Motor neuron (in vitro differentiated cells): ENCODE results near the gene DAPK2. TPM values are rescaled to one million over a fixed set of nuclear protein-coding genes. Genes with fewer than 3 reads are reported as not detected.

Experiments used
- ATAC-seq, 8 experiments: fragments of 200-7000 bp; cut with Tn5 transposase; replicated peaks in 6 of 8; 2 replicates each; pipeline ENCODE4 v1.8.0; 2021; ENCODE audit warnings: mild to moderate bottlenecking in 8 of 8, moderate library complexity in 8 of 8
- H3K27ac ChIP-seq, 2 donors: fragments of 250-450 bp; sonication (Bioruptor Pico); 2 replicates each; pipeline ENCODE4 v1.9.0; 2021; ENCODE audit warnings: antibody characterized with exemption in 2 of 2, mild to moderate bottlenecking in 2 of 2, moderate library complexity in 1 of 2
- H3K4me1 ChIP-seq, 2 donors: fragments of 250-450 bp; sonication (Bioruptor Pico); replicated peaks in 1 of 2; 2 replicates each; pipeline ENCODE4 v1.6.1; 2021; ENCODE audit warnings: antibody characterized with exemption in 2 of 2, mild to moderate bottlenecking in 2 of 2, moderate library complexity in 1 of 2
- H3K4me3 ChIP-seq, 5 donors: fragments of 250-450 bp; sonication (Bioruptor Pico); 2 replicates each; pipeline ENCODE4 v1.9.0; 2021; ENCODE audit warnings: antibody characterized with exemption in 5 of 5, mild to moderate bottlenecking in 5 of 5, moderate library complexity in 4 of 5
- WGBS, 10 experiments: fragments of 450-650 bp; shearing (Covaris generic); methylation state at CpG; one replicate each; pipeline ENCODE4 v1.0.0; 2022; 5-methylcytosine and 5-hydroxymethylcytosine counted together
- in situ Hi-C, 9 experiments: fragments of 400-800 bp; cut with MboI; loops; one replicate each; pipeline ENCODE4 v1.15.0; 2021; ENCODE audit warnings: low sequenced_read_pairs in 9 of 9, low pct_unique_long_range_greater_than_20kb in 2 of 9; ENCODE audit not compliant: unreplicated experiment in 9 of 9
- total RNA-seq, 8 experiments: library from RNA; unstranded; fragments of 300-600 nt; gene quantifications; 2 replicates each; pipeline versions ENCODE4 v1.2.3 to v1.2.4, GENCODE V29; 2022

Gene DAPK2
- total RNA-seq, 8 experiments from 2014 or later, result 0.22 to 20.8 (median 1.5) TPM

- WGBS, 10 experiments, result 38 to 100% (median 90%) methylated on average over 2 to 5 of the region's 5 CpGs
- Histone ChIP-seq H3K4me1 (no peaks in the 10 kb centered on the region), H3K4me3 (no peak overlapping the region), H3K27ac (no peak overlapping the region)
- peak in 1 of 8 experiments; percentile 80 for ATAC-seq
- in situ Hi-C loops, result no loop called here
These were observed 112.8 kb downstream of the DAPK2 start for GRCh38 chr15:63933522-63933921.

DNA sequence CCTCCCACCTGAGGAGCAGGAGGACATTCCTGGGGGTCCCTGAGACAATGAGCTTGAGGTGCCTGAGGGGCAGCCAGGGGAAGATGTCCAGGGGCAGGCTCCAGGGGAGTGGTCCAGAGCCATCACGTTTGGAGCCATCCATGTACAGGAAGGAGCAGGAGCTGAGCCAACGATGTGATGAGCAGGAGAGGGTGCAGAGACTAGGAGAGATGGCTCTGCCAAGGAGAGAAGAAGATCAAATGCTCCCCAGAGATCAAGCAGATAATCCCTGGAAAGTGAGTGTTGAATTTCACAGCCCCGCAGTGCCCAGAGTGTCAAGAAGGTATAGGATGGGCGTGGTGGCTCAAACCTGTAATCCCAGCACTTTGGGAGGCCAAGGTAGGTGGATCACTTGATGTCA is 114.7 kb downstream of the DAPK2 start:
- no peaks in the 10 kb centered on the region for H3K4me1 ChIP-seq
- 67 to 100% (median 76%) methylated on average over 1 to 2 of the region's 4 CpGs; no CpG with 5 or more reads in 6 of the 10 experiments for WGBS, 10 experiments
- H3K4me3 ChIP-seq, result no peak overlapping the region
- in situ Hi-C loops, result no loop called here
- ATAC-seq, result no peak
- no peak overlapping the region for H3K27ac ChIP-seq

DNA sequence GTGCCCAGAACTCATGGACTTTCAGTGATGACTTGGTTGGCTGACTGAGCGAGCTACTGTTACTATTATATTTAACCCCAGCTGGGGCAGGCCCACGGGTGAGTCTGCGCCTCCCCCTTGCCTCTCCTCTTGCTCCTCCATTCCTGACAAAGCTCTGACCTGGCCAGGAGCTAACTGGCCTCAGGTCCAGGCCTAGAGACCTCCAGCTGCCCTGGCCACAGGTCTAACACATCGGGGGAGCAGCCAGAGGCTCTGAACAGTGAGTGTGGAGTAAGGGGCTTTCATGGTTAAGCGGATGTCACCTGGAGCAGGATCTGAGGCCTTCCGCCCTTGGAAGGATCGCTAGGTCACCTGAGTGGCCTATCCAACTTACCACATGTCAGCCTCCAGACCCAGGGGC is 116.3 kb downstream of the DAPK2 start:
- in situ Hi-C loops, result no loop called here
- no peak overlapping the region for H3K27ac ChIP-seq
- no peak overlapping the region for H3K4me3 ChIP-seq
- H3K4me1 ChIP-seq, result no peaks in the 10 kb centered on the region
- no peak for ATAC-seq
- 62 to 100% (median 86%) methylated on average over 1 to 4 of the region's 7 CpGs; no CpG with 5 or more reads in 4 of the 10 experiments for WGBS, 10 experiments

DNA sequence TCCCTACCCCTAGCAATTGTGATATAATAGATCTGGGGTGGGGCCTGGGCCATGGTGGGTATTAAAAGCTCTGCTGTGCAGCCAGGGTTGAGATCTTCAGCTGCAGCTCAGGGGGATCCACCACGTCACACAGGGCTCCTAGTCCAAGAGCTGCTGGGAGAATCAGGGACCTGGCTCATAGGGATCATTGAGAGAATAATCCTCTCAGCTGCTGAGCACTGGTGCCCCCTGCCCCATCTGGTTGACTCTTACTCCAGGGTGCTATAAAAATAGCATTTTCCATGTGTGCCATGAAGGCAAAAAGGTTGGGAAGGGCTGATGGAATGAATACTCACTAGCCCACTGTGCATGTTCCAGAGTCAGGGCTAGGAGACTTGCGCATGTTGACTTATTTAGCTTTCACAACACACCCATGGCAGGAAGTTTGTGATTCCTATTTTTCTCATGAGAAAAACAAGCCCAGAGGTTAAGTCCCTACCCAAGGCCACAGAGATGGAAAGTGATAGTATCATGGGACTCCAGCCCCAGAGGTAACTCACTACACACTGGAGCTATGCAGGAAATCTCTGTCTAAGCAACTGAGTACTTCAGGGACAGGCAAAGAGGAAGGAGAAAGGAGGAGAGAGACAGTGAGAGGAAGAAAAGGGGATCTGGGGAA is 118.0 kb downstream of the DAPK2 start:
- no peak overlapping the region for H3K4me3 ChIP-seq
- ATAC-seq, result peak in 3 of 8 experiments; percentile 90 to 93 (median 93)
- in situ Hi-C loops, result no loop called here
- H3K4me1 ChIP-seq, result peaks cover 1 to 8% of the 10 kb centered on the region in 2 donors
- H3K27ac ChIP-seq, result no peak overlapping the region
- 33 to 100% (median 85%) methylated on average over 1 to 2 of the region's 2 CpGs; no CpG with 5 or more reads in 4 of the 10 experiments for WGBS, 10 experiments

- ATAC-seq, result no peak
- Histone ChIP-seq H3K4me3 (no peak overlapping the region), H3K4me1 (peaks cover 12 to 29% of the 10 kb centered on the region in 2 donors), H3K27ac (no peak overlapping the region)
- 20 to 100% (median 83%) methylated on average over 1 to 5 of the region's 8 CpGs; no CpG with 5 or more reads in 2 of the 10 experiments for WGBS, 10 experiments
- in situ Hi-C loops, result no loop called here
These were observed 122.0 kb downstream of the DAPK2 start for GRCh38 chr15:63923993-63924950.

GRCh38 chr15:63922916-63923315 is 123.4 kb downstream of the DAPK2 start:
- in situ Hi-C loops, result no loop called here
- no peak for ATAC-seq
- H3K4me3 ChIP-seq, result no peak overlapping the region
- 65 to 100% (median 94%) methylated on average over 1 to 12 of the region's 16 CpGs; no CpG with 5 or more reads in 4 of the 10 experiments for WGBS, 10 experiments
- H3K4me1 ChIP-seq, result peaks cover 17 to 35% of the 10 kb centered on the region in 2 donors
- H3K27ac ChIP-seq, result peak overlapping the region; percentile 64 to 75

DNA sequence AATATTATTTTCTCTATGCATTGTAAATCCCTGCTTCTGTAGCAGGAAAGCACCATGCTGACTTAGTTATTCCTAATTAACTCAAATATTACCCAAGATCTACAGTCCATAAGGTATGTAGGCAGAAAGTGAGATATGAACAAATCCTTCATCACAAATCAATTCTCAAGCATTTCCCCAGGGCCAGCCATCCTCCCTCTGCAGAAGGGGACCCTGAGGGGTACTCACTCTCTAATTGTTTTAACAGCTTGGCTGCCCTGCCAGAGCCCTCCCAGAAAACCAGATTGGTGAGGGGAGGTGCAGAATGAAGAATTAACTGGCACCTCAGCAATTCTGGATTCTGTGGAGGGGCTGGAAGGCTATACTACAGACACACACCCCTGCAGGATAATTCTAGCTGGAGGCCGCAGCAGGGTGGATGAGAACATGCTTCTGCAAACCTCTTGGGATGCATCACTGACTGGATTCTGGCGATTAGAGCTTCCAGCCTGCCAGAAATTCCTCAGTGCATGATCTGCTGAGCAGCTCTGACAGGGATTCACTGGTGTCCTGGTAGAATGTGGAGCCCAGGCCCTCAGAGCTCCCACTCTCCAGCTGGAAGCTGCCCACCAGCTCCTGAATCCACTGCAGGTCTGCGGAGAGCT is 123.9 kb downstream of the DAPK2 start:
- WGBS, 10 experiments, result 0 to 100% (median 55%) methylated on average over 1 to 2 of the region's 3 CpGs; no CpG with 5 or more reads in 6 of the 10 experiments
- H3K4me3 ChIP-seq, result no peak overlapping the region
- in situ Hi-C loops, result no loop called here
- peaks cover 17 to 38% of the 10 kb centered on the region in 2 donors for H3K4me1 ChIP-seq
- ATAC-seq, result peak in 7 of 8 experiments; percentile 21 to 85 (median 77)
- peak overlapping the region; percentile 64 to 75 for H3K27ac ChIP-seq

DNA sequence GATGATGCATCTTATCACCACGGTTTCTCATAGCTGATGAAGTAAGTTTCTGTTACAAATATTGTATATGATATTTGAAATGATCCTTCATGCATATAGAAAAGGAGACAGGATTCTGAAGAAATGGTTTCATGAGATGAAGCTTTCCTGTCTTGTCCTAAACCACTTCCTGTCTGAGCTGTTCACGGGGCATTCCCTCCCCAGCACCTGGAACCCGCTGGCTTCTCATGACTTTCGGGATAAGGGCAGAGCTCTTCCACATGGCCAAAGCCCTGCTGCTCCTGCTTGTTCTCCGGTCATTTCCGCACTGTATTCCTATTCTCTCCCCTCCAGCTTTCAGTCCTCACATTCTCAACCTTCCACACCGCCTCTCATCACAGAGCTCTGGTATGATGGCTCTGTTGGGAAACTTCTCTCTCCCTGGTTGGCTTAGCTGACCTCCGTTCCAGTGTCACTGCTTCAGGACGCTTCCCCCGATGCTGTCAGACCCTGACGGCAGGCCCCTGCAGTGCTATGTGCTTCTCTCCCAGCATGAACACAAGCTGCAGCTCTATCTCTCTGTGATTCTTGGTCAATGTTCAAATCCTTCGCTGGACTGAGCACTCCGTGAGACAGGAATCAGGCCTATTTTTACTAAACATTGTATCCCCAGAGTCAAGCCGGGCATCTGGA is 125.6 kb downstream of the DAPK2 start:
- H3K4me3 ChIP-seq, result no peak overlapping the region
- no peak overlapping the region for H3K27ac ChIP-seq
- WGBS, 10 experiments, result 67 to 100% (median 85%) methylated on average over 1 to 10 of the region's 14 CpGs
- ATAC-seq, result no peak
- peaks cover 30 to 51% of the 10 kb centered on the region in 2 donors for H3K4me1 ChIP-seq
- in situ Hi-C loops, result no loop called here

GRCh38 chr15:63918901-63919348 is 127.4 kb downstream of the DAPK2 start:
- WGBS, 10 experiments, result 50 to 97% (median 89%) methylated on average over 1 to 7 of the region's 9 CpGs; no CpG with 5 or more reads in 2 of the 10 experiments
- in situ Hi-C loops, result no loop called here
- Histone ChIP-seq H3K4me3 (no peak overlapping the region), H3K4me1 (peaks cover 36 to 61% of the 10 kb centered on the region in 2 donors), H3K27ac (no peak overlapping the region)
- no peak for ATAC-seq

- H3K4me1 ChIP-seq, result peaks cover 41 to 61% of the 10 kb centered on the region in 2 donors
- 14 to 100% (median 60%) methylated on average over 1 to 2 of the region's 6 CpGs; no CpG with 5 or more reads in 5 of the 10 experiments for WGBS, 10 experiments
- peak overlapping the region in 1 of 2 donors; percentile 29 for H3K27ac ChIP-seq
- no peak overlapping the region for H3K4me3 ChIP-seq
- peak in 6 of 8 experiments; percentile 9 to 48 (median 32) for ATAC-seq
- in situ Hi-C loops, result no loop called here
These were observed 128.0 kb downstream of the DAPK2 start for GRCh38 chr15:63918317-63918672.

GRCh38 chr15:63917588-63918316 is 128.5 kb downstream of the DAPK2 start:
- no peak for ATAC-seq
- no peak overlapping the region for H3K4me3 ChIP-seq
- peak overlapping the region in 1 of 2 donors; percentile 29 for H3K27ac ChIP-seq
- 0 to 100% (median 80%) methylated on average over 1 to 5 of the region's 8 CpGs; no CpG with 5 or more reads in 1 of the 10 experiments for WGBS, 10 experiments
- H3K4me1 ChIP-seq, result peaks cover 38 to 61% of the 10 kb centered on the region in 2 donors
- in situ Hi-C loops, result no loop called here
